Thyroid gland (tissue), 4 donors: ENCODE measurements around the gene BRIX1.

Experiments used
- POLR2A ChIP-seq, 2 donors: fragments of 450-650 bp; IDR thresholded peaks; one replicate each; pipeline ENCODE4 v1.6.1; 2017; ENCODE audit warnings: antibody characterized with exemption in 2 of 2, mild to moderate bottlenecking in 2 of 2, moderate library complexity in 1 of 2
- TF ChIP-seq, protein P1 (sequence below), 6 experiments: fragments of 200-600 bp in 3 of 6; fragments of 450-650 bp in 3 of 6; sonication (generic) in 3 of 6; IDR thresholded peaks; one replicate each; pipeline ENCODE4 v1.5.1; 2016 to 2019; ENCODE audit warnings: antibody characterized with exemption in 6 of 6, mild to moderate bottlenecking in 2 of 6, inconsistent platforms in 1 of 6, moderate library complexity in 1 of 6

DNA sequence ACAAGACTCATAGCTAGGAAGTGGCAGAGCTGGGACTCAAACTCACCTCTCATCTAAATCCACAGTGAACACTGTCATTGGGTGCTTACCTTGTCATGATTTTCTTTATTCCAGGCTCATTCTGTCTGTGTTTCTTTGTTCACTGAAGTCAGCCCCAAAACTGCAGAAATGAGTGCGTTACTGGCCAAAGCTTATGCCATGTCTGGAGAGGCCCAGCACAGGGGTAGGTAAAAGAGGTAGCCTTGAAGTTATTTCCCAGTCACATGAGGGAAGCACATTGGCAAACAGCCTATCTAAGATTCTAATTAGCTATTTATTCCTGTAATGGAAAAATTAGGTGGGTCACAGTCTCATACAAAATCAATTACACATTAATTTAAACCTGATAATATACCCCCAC, 46.7 kb upstream of the BRIX1 start:
- TF ChIP-seq, protein P1, sequence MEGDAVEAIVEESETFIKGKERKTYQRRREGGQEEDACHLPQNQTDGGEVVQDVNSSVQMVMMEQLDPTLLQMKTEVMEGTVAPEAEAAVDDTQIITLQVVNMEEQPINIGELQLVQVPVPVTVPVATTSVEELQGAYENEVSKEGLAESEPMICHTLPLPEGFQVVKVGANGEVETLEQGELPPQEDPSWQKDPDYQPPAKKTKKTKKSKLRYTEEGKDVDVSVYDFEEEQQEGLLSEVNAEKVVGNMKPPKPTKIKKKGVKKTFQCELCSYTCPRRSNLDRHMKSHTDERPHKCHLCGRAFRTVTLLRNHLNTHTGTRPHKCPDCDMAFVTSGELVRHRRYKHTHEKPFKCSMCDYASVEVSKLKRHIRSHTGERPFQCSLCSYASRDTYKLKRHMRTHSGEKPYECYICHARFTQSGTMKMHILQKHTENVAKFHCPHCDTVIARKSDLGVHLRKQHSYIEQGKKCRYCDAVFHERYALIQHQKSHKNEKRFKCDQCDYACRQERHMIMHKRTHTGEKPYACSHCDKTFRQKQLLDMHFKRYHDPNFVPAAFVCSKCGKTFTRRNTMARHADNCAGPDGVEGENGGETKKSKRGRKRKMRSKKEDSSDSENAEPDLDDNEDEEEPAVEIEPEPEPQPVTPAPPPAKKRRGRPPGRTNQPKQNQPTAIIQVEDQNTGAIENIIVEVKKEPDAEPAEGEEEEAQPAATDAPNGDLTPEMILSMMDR (IDR thresholded peaks at IDR 0.05): no peak
- TF ChIP-seq POLR2A (IDR thresholded peaks at IDR 0.05): no peak
